GM12878 (cell line): ENCODE data around the gene SH2B3. TPM values are rescaled to one million over a fixed set of nuclear protein-coding genes. Genes with fewer than 3 reads are reported as not detected.

Experiments
- CUX1 ChIP-seq: IDR thresholded peaks from 2 replicates; pipeline ENCODE4 v1.6.1; 2012; ENCODE audit warnings: improper control_type of control experiment, low read depth, low read length; ENCODE audit not compliant: insufficient replicate concordance
- E2F4 ChIP-seq: IDR thresholded peaks from 2 replicates; pipeline ENCODE4 v1.6.1; 2012; ENCODE audit warnings: low read depth, low read length, improper control_type of control experiment
- E2F8 ChIP-seq: fragments of 450-650 bp; IDR thresholded peaks from 2 replicates; pipeline ENCODE4 v1.6.1; 2018; ENCODE audit warnings: mild to moderate bottlenecking, low read depth, moderate library complexity; ENCODE audit not compliant: partially characterized antibody
- MAX ChIP-seq: IDR thresholded peaks from 2 replicates; pipeline ENCODE4 v1.6.1; 2012; ENCODE audit warnings: low read depth, low read length, improper control_type of control experiment
- MLLT1 ChIP-seq: fragments of 450-650 bp; IDR thresholded peaks from 2 replicates; pipeline ENCODE4 v1.6.1; 2016; ENCODE audit warnings: mild to moderate bottlenecking
- MYB ChIP-seq: fragments of 150-350 bp; IDR thresholded peaks from 2 replicates; pipeline ENCODE4 v1.6.1; 2014; ENCODE audit warnings: mild to moderate bottlenecking, low read depth, low read length, borderline replicate concordance
- RAD51 ChIP-seq: fragments of 450-650 bp; IDR thresholded peaks from 2 replicates; pipeline ENCODE4 v1.6.1; 2016; ENCODE audit warnings: moderate library complexity, mild to moderate bottlenecking, inconsistent platforms
- SIN3A ChIP-seq: IDR thresholded peaks from 2 replicates; pipeline ENCODE4 v1.6.1; 2012; ENCODE audit warnings: low read depth, low read length, improper control_type of control experiment
- USF2 ChIP-seq: IDR thresholded peaks from 2 replicates; pipeline ENCODE4 v1.6.1; 2011; ENCODE audit warnings: low read depth, low read length, improper control_type of control experiment, borderline replicate concordance
- ZBTB11 ChIP-seq: fragments of 450-650 bp; formaldehyde crosslinking; IDR thresholded peaks from 2 replicates; pipeline ENCODE4 v1.5.0; 2022; ENCODE audit warnings: mild to moderate bottlenecking, missing genetic modification characterization
- polyA plus RNA-seq, 11 experiments: library from polyadenylated mRNA; depleted of rRNA in 4 of 11; unstranded in 6 of 11; stranded (reverse) in 5 of 11; fragments of >200 nt; fragmentation: Nextera tagmentation in 4 of 11; fragmentation: Illumina TruSeq in 1 of 11; extraction: Ambion mirVana in 4 of 11; extraction: Trizol in 1 of 11; gene quantifications; 1 replicate in 1 of 11; 2 replicates in 10 of 11; pipeline versions ENCODE4 v1.2.1 to v1.2.3, GENCODE V29; 2011 to 2016; ENCODE audit warnings: inconsistent platforms in 2 of 11, missing spikeins in 2 of 11, low read depth in 1 of 11
- total RNA-seq, 4 experiments: library from RNA; depleted of rRNA in 3 of 4; stranded (reverse); fragments of >200 nt in 3 of 4; fragmentation: Illumina TruSeq in 1 of 4; extraction: Trizol in 1 of 4; gene quantifications; 2 replicates each; pipeline versions ENCODE4 v1.2.1 to v1.2.3, GENCODE V29; 2013 to 2021

The SH2B3 gene
- total and polyA plus RNA-seq, 10 of the 15 experiments (the other 5 are each of a cell fraction or from before 2014, with no cell fraction given), result 5.8 to 46.4 (median 23.3) TPM

GRCh38 chr12:111444925-111445725 lies 39.4 kb downstream of the SH2B3 start (continued):
- TF ChIP-seq CUX1 (no peak), SIN3A (peak; percentile 64; the same call in 1 of the 2 replicates), E2F8 (no peak), MLLT1 (peak; percentile 75; the same call in 1 of the 2 replicates), ZBTB11 (CRISPR knock-in tag) (no peak), MYB (no peak; the same call in 1 of the 2 replicates), MAX (peak; percentile 28; the same call in 1 of the 2 replicates), RAD51 (peak; percentile 39; the same call in 1 of the 2 replicates), USF2 (no peak), E2F4 (0 out of 2 replicates have a peak, but pooled peaks have one; percentile 14)
